GM04504 (cell line): ENCODE results near the gene ZNF169.
"Not testable (repeated sequence)": the region's sequence is repeated elsewhere in the genome, so short reads cannot be mapped to it uniquely, and the experiment has no call there.

ENCODE experiments used
- DNase-seq: peaks from one replicate; pipeline ENCODE4 v3.0.0-alpha.2; 2012; ENCODE audit warnings: low read depth

Gene ZNF169

DNA sequence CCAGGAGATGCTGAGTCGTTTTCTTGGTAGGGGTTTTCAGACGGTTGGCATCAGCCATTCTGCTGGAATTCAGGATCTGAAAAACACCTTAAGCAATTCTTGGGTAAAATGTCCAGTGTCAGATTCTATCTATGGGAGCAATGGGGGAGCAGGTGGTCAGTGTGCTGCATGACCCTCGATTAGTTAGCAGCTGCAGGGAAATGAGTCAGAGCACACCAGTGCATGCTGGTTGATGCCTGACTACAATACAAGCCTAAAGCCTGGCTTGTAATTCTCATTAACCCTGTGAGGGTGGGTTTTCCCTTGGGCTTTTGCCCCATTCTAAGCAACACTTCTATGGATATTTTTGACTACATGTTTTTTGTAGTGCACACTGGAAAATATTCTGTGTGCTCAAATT, 89.7 kb downstream of the ZNF169 start:
- not testable (repeated sequence) for DNase-seq
